ENCODE measurements around the gene MAN1C1.

MAN1C1 gene

DNA sequence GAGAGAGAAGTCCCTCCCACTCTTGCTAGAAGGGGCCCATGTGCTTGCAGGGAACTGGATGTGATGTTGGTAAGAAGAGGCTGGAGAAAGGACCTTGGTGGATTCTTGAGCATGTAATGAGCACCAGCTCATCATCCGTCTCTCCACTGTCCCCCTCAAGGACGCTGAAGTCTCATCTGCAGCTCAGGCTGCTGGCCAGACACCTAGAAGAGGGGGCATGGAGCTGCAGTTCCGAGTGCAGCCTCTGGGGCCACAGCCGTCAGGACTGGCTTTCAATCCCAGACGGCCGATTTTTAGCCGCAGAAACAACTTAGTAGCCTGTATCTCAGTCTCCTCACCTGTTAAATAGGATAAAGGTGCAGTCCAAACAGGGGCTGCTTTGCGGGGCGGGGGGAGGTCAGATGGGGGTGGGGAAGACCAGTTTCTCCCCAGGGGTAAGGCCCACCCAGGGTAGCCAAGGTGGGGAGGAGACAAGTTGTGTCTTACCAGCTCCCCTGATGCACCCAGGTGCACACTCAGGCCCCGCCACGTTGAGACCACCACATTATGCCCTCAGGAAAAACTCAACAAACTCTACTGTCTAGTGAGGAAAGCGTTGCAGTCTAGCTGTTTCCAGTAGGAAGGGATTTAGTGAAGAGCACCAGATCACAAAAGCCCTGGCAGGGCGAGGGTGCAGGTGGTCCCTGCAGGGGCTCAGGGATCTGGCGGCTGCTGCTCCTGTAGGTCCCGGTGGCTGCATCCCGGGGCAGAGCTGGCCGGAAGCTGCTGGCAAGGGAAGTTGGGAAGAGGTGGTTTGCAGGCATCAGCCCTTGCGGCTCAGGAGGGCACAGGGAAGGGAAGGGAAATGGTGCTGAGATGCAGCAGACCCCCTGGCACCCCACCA, 43.6 kb upstream of the MAN1C1 start:
- TF ChIP-seq PAX5 (IDR thresholded peaks at IDR 0.05; ENCODE audit: insufficient read depth, low read length, severe bottlenecking): no peak
- no peak for TF ChIP-seq TAF1 (IDR thresholded peaks at IDR 0.05; ENCODE audit: low read depth, low read length)
- no peak for TF ChIP-seq POLR2A (IDR thresholded peaks at IDR 0.05; ENCODE audit: low read depth, low read length)
- TF ChIP-seq POLR2AphosphoS5 (IDR thresholded peaks at IDR 0.05; ENCODE audit: low read depth, low read length): no peak
- no peak for TF ChIP-seq POU2F2 (IDR thresholded peaks at IDR 0.05; ENCODE audit: low read depth, low read length)
- no peak for TF ChIP-seq SPI1 (IDR thresholded peaks at IDR 0.05; ENCODE audit: low read depth, low read length)
- FAIRE-seq (no peak), DNase-seq (ENCODE audit: insufficient read length, low spot score) (peak; percentile 77)

DNA sequence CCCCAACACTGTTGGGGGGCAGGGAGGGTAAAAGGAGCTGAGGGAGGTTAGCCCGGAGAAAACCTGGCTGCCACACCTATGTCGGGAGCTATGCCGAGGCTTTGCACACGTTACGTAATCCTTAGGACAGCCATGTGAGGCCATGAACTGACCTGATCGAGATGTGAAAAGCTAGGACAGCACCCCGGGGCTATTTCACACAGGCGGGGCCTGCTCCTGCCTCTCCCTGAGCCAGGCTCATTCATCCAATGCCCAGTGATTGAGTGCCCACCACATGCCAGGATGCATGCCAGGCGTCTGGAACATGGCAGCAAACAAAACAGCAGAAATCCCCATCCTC, 43.0 kb upstream of the MAN1C1 start:
- DNase-seq (ENCODE audit: insufficient read length, low spot score): no peak
- TF ChIP-seq POU2F2 (IDR thresholded peaks at IDR 0.05; ENCODE audit: low read depth, low read length) (no peak), TAF1 (IDR thresholded peaks at IDR 0.05; ENCODE audit: low read depth, low read length) (no peak), POLR2A (IDR thresholded peaks at IDR 0.05; ENCODE audit: low read depth, low read length) (no peak), PAX5 (IDR thresholded peaks at IDR 0.05; ENCODE audit: insufficient read depth, low read length, severe bottlenecking) (no peak), POLR2AphosphoS5 (IDR thresholded peaks at IDR 0.05; ENCODE audit: low read depth, low read length) (no peak), SPI1 (IDR thresholded peaks at IDR 0.05; ENCODE audit: low read depth, low read length) (no peak)
- no peak for FAIRE-seq

DNA sequence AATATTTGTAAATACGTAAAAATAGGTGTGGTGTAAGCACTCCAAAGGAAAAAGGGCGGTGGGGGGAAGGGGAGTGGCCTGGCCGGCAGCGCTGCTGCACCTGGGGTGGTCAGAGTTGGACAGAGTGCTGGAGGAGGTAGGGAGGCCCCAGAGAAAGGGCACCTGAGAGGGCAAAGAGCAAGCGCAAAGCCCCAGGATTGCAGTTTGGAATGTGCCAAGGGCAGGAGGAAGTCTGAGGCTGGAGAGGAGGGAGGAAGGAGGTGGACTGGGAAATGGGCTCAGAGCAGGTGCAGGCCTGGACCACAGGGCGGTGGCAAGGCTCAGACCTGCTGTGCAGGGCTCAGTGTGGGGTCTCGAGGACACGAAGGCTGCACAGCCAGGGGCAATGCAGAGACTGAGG, 42.6 kb upstream of the MAN1C1 start:
- DNase-seq (ENCODE audit: insufficient read length, low spot score) (no peak), FAIRE-seq (no peak)
- TF ChIP-seq POLR2A (IDR thresholded peaks at IDR 0.05; ENCODE audit: low read depth, low read length) (no peak), SPI1 (IDR thresholded peaks at IDR 0.05; ENCODE audit: low read depth, low read length) (no peak), POU2F2 (IDR thresholded peaks at IDR 0.05; ENCODE audit: low read depth, low read length) (no peak), POLR2AphosphoS5 (IDR thresholded peaks at IDR 0.05; ENCODE audit: low read depth, low read length) (no peak), TAF1 (IDR thresholded peaks at IDR 0.05; ENCODE audit: low read depth, low read length) (no peak), PAX5 (IDR thresholded peaks at IDR 0.05; ENCODE audit: insufficient read depth, low read length, severe bottlenecking) (no peak)

DNA sequence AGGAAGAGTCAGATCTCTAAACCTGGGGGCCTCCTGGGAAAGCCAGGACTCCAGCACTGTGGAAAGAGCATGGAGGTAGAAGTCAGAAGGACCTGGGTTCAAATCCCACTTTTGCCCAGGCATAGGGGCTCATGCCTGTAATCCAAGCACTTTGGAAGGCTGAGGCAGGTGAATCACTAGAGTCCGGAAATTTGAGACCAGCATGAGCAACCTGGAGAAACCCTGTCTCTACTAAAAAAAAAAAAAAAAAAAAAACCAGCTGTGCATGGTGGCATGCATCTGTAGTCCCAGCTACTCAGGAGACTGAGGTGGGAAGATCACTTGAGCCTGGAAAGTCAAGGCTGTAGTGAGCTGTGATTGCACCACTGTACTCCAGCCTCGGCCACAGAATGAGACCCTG, 41.4 kb upstream of the MAN1C1 start:
- FAIRE-seq (no peak), DNase-seq (ENCODE audit: insufficient read length, low spot score) (no peak)
- TF ChIP-seq POLR2A (IDR thresholded peaks at IDR 0.05; ENCODE audit: low read depth, low read length): no peak
- TF ChIP-seq POLR2AphosphoS5 (IDR thresholded peaks at IDR 0.05; ENCODE audit: low read depth, low read length): no peak
- TF ChIP-seq POU2F2 (IDR thresholded peaks at IDR 0.05; ENCODE audit: low read depth, low read length): no peak
- TF ChIP-seq PAX5 (IDR thresholded peaks at IDR 0.05; ENCODE audit: insufficient read depth, low read length, severe bottlenecking): no peak
- no peak for TF ChIP-seq SPI1 (IDR thresholded peaks at IDR 0.05; ENCODE audit: low read depth, low read length)
- TF ChIP-seq TAF1 (IDR thresholded peaks at IDR 0.05; ENCODE audit: low read depth, low read length): no peak

DNA sequence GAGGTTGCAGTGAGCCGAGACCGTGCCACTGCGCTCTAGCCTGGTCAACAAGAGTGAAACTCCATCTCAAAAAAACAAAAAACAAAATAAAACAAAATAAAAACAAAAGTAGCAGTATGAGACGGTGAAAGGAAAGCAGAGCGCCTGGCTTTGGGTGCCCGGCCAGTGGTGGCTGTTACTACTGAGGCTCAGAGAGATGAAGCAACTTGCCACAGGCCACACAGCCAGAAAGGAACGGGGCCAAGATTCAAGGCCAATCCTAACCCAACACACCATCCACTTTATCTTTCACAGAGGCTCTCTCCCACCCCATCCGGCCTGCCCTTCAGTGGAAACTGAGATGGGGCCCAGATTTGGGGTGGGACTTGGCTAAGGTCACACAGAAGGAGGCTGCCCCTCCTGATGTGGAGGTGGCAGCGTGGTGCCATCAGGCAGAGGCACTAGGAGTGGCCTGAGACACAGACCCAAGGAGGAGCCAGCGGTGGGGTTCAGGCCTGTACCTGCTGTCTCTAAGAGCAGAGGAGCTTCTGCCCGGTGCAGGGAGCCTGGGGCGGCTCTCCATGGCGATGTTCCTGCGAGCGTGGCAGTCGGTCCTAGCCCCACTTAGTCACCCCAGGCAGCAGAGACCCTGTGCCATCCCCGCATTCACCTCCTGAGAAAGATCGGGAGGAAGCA, 40.0 kb upstream of the MAN1C1 start:
- no peak for FAIRE-seq
- no peak for TF ChIP-seq SPI1 (IDR thresholded peaks at IDR 0.05; ENCODE audit: low read depth, low read length)
- TF ChIP-seq POLR2AphosphoS5 (IDR thresholded peaks at IDR 0.05; ENCODE audit: low read depth, low read length): no peak
- TF ChIP-seq TAF1 (IDR thresholded peaks at IDR 0.05; ENCODE audit: low read depth, low read length): no peak
- DNase-seq (ENCODE audit: insufficient read length, low spot score): no peak

DNA sequence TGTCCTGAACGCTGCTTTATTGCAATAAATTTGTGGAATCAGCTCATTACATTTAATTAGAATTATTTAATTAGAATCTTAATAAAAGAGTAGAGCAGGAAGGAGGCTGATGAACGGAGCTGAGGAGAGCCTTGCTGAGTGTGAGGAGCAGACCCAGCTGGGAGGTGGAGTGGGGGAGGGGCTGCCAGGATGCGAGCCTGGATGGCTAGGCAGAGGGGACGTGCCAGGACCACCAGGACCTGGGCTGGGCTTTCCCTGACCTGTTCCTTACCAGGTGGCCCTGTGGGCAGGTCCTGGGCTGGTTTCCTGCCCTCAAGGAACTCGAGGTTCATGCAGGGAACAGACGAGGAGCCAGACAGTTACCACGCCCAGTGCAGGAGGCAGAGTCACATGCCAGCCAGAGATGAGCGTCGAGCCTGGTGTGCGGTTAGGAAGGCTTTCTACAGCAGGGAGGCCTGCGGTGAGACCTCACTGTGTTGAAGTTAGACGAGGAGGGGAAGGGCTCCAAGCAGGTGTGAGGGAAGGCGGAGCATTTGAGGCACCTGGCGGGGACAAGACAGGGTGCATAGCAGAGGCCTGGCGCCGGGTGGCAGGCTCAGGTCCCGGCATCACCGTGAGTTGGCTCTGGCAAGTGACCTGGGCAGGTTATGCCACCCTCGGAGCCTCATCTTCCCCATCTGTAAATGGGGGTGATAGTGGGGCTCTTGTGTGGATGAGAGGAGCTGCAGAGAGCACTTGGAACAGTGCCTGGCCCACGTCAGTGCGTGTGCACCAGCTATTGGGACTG, 39.3 kb upstream of the MAN1C1 start:
- TF ChIP-seq POLR2A (IDR thresholded peaks at IDR 0.05; ENCODE audit: low read depth, low read length) (no peak), TAF1 (IDR thresholded peaks at IDR 0.05; ENCODE audit: low read depth, low read length) (no peak), PAX5 (IDR thresholded peaks at IDR 0.05; ENCODE audit: insufficient read depth, low read length, severe bottlenecking) (no peak), POU2F2 (IDR thresholded peaks at IDR 0.05; ENCODE audit: low read depth, low read length) (no peak), POLR2AphosphoS5 (IDR thresholded peaks at IDR 0.05; ENCODE audit: low read depth, low read length) (no peak), SPI1 (IDR thresholded peaks at IDR 0.05; ENCODE audit: low read depth, low read length) (no peak)
- FAIRE-seq (no peak), DNase-seq (ENCODE audit: insufficient read length, low spot score) (no peak)

DNA sequence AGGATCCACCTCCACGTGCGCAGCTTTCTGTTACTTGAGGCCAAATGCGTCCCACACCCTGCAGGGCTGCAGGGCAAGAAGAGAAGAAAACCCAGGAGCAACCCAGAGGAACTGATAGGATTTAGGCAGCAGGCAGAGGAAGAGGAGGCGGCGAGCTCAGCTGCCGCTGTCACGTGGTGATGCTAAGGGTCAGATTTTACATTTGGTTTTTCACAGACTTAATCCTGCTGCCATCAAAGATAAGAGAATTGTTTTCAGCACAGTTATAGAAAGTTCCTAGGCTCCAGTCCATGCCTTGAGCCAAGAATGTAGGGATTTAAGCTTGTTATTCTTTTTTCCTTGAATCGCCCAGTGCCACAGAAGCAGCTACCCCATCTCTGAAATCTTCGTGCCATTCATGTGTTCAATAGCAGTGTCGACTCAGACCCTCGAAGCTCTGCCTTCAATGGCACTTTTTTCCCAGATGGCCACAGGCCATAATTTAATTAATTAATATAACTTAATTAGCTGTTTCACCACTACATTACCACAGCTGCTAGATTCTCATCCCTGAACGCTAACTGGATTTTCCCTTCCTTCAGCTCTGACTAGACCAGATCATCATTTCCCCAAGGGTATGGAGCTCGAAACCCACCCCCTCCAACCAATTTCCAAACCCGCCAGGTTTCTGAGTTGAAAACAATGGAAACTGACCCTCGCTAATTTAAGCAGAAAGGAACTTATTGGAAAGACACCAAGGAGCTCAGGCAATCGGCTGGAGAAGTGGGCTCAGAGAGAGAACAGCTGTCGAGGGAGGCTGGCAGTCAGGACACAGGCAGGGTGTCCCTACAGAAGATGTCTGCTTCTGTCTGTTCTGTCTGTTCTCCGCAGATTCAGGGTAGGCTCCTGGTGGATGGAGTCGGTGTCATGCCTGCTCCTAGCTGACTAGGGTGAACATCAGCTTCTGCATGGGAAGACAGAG, 37.0 kb upstream of the MAN1C1 start:
- DNase-seq (ENCODE audit: insufficient read length, low spot score): no peak
- no peak for FAIRE-seq
- TF ChIP-seq POLR2AphosphoS5 (IDR thresholded peaks at IDR 0.05; ENCODE audit: low read depth, low read length) (no peak), SPI1 (IDR thresholded peaks at IDR 0.05; ENCODE audit: low read depth, low read length) (no peak), POLR2A (IDR thresholded peaks at IDR 0.05; ENCODE audit: low read depth, low read length) (no peak), PAX5 (IDR thresholded peaks at IDR 0.05; ENCODE audit: insufficient read depth, low read length, severe bottlenecking) (no peak), POU2F2 (IDR thresholded peaks at IDR 0.05; ENCODE audit: low read depth, low read length) (no peak), TAF1 (IDR thresholded peaks at IDR 0.05; ENCODE audit: low read depth, low read length) (no peak)

DNA sequence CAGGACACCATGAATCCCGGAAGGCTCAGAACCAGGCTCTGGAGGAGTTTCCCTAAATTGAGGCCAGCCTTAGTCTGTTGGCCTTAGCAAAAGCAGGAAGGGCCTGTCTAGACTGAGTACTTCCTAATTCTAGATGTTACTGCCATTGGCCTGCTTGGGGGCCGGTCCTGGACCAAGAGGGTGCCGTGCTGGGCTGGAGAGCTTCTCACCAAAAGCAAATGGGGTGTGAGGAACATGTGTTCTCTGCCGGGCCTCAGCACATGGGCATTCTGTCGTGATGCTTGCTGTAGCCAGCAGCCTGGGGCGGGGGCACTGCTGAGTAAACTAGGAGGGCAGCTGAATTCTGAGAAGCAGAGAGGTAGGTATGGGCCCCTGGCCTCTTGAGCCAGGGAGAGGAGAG, 35.7 kb upstream of the MAN1C1 start:
- TF ChIP-seq TAF1 (IDR thresholded peaks at IDR 0.05; ENCODE audit: low read depth, low read length): no peak
- no peak for TF ChIP-seq POU2F2 (IDR thresholded peaks at IDR 0.05; ENCODE audit: low read depth, low read length)
- no peak for TF ChIP-seq POLR2AphosphoS5 (IDR thresholded peaks at IDR 0.05; ENCODE audit: low read depth, low read length)
- TF ChIP-seq POLR2A (IDR thresholded peaks at IDR 0.05; ENCODE audit: low read depth, low read length): no peak
- no peak for TF ChIP-seq PAX5 (IDR thresholded peaks at IDR 0.05; ENCODE audit: insufficient read depth, low read length, severe bottlenecking)
- TF ChIP-seq SPI1 (IDR thresholded peaks at IDR 0.05; ENCODE audit: low read depth, low read length): no peak
- FAIRE-seq: no peak
- no peak for DNase-seq (ENCODE audit: insufficient read length, low spot score)

Data from GM12891 (cell line).